AG04450 (cell line): ENCODE data around the gene ANO9. TPM values are rescaled to one million over a fixed set of nuclear protein-coding genes. Genes with fewer than 3 reads are reported as not detected.

Experiments
- CTCF ChIA-PET: fragments of 300-600, 350-600 bp; formaldehyde crosslinking; extraction: SDS; loops from one replicate; lab custom pipeline; 2022; ENCODE audit warnings: antibody characterized with exemption, inconsistent platforms; lab: Charles Lee
- POLR2A ChIA-PET: fragments of 350-600 bp; formaldehyde crosslinking; extraction: SDS; loops from one replicate; lab custom pipeline; 2021; ENCODE audit warnings: antibody characterized with exemption, inconsistent platforms; lab: Yijun Ruan, JAX
- DNase-seq: peaks from one replicate; pipeline ENCODE4 v3.0.0-alpha.2; 2011; ENCODE audit warnings: low read depth, low spot score
- H3K27ac ChIP-seq: one replicate; pipeline ENCODE4 v1.5.1; 2012; ENCODE audit warnings: low read depth, low read length, control low read depth
- H3K27me3 ChIP-seq: one replicate; pipeline ENCODE4 v1.6.0; 2012; ENCODE audit warnings: low read length; ENCODE audit not compliant: control insufficient read depth, insufficient read depth
- H3K4me3 ChIP-seq: 2 replicates; pipeline ENCODE4 v1.5.1; 2011; ENCODE audit warnings: mild to moderate bottlenecking, low read depth, low read length, control low read depth
- H3K9me3 ChIP-seq: 2 replicates; pipeline ENCODE4 v1.5.1; 2012; ENCODE audit warnings: low read length; ENCODE audit not compliant: control insufficient read depth, insufficient read depth
- polyA plus RNA-seq: library from polyadenylated mRNA; depleted of rRNA; stranded (reverse); fragments of >200 nt; gene quantifications from 2 replicates; pipeline ENCODE4 v1.2.3, GENCODE V29; 2011
- TF ChIP-seq, protein P1 (sequence below): IDR thresholded peaks from 2 replicates; pipeline ENCODE4 v1.5.1; 2011; ENCODE audit warnings: low read depth, low read length, control low read depth, inconsistent platforms

Gene ANO9
- polyA plus RNA-seq, 1 experiment = 0.10 TPM

- ChIA-PET POLR2A (no interaction called here), CTCF (no interaction called here)
- Histone ChIP-seq H3K9me3 (peaks cover 22% of the 10 kb centered on the region), H3K27ac (no peak overlapping the region), H3K27me3 (no peaks in the 10 kb centered on the region), H3K4me3 (no peak overlapping the region)
- DNase-seq = no peak
- TF ChIP-seq, protein P1, sequence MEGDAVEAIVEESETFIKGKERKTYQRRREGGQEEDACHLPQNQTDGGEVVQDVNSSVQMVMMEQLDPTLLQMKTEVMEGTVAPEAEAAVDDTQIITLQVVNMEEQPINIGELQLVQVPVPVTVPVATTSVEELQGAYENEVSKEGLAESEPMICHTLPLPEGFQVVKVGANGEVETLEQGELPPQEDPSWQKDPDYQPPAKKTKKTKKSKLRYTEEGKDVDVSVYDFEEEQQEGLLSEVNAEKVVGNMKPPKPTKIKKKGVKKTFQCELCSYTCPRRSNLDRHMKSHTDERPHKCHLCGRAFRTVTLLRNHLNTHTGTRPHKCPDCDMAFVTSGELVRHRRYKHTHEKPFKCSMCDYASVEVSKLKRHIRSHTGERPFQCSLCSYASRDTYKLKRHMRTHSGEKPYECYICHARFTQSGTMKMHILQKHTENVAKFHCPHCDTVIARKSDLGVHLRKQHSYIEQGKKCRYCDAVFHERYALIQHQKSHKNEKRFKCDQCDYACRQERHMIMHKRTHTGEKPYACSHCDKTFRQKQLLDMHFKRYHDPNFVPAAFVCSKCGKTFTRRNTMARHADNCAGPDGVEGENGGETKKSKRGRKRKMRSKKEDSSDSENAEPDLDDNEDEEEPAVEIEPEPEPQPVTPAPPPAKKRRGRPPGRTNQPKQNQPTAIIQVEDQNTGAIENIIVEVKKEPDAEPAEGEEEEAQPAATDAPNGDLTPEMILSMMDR = no peak
Measured at GRCh38 chr11:380996-381395, 60.8 kb downstream of the ANO9 start.

DNA sequence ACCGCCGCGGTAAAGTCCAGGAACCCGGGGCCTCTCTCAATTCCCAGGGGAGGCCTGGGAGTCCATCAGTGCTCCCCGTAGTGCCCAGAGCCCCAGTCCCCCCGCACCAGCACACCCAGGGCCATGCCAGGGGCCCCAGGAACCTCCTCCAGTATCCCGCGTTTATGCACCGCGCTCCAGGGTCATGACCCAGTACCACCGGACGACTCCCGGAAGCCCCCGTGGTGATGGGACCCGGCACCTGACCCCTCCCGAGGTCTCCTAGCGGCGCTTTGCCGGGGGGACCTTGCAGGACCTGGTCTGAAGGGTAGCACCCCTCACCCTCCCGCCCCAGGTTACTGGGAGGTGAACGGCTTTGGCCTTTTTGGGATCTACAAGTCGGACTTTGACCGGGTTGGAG, 61.3 kb downstream of the ANO9 start:
- TF ChIP-seq, protein P1 = no peak
- Histone ChIP-seq H3K27me3 (no peaks in the 10 kb centered on the region), H3K4me3 (no peak overlapping the region), H3K27ac (no peak overlapping the region), H3K9me3 (peaks cover 21% of the 10 kb centered on the region; the same call in 1 of the 2 replicates)
- CTCF ChIA-PET = no interaction called here
- DNase-seq = no peak
- POLR2A ChIA-PET = no interaction called here

DNA sequence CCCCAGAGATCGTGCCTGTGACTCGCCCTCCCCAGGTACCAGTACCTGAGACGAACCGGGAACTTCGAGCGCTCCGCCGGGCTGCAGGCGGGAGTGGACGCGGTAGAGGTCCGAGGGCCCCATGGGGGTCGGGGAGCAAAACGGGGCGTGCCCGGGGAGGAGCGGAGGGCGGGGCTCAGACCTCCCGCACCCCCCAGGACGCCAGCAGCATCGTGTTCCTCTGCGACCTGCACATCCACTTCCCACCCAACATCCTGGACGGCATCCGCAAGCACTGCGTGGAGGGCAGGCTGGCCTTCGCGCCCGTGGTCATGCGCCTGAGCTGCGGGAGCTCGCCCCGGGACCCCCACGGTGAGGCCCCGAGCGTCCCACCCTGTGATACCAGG, 61.7 kb downstream of the ANO9 start:
- TF ChIP-seq, protein P1 = no peak
- CTCF ChIA-PET = no interaction called here
- DNase-seq = no peak
- Histone ChIP-seq H3K27ac (no peak overlapping the region), H3K9me3 (peaks cover 25% of the 10 kb centered on the region; the same call in 1 of the 2 replicates), H3K4me3 (no peak overlapping the region), H3K27me3 (no peaks in the 10 kb centered on the region)
- POLR2A ChIA-PET = no interaction called here

DNA sequence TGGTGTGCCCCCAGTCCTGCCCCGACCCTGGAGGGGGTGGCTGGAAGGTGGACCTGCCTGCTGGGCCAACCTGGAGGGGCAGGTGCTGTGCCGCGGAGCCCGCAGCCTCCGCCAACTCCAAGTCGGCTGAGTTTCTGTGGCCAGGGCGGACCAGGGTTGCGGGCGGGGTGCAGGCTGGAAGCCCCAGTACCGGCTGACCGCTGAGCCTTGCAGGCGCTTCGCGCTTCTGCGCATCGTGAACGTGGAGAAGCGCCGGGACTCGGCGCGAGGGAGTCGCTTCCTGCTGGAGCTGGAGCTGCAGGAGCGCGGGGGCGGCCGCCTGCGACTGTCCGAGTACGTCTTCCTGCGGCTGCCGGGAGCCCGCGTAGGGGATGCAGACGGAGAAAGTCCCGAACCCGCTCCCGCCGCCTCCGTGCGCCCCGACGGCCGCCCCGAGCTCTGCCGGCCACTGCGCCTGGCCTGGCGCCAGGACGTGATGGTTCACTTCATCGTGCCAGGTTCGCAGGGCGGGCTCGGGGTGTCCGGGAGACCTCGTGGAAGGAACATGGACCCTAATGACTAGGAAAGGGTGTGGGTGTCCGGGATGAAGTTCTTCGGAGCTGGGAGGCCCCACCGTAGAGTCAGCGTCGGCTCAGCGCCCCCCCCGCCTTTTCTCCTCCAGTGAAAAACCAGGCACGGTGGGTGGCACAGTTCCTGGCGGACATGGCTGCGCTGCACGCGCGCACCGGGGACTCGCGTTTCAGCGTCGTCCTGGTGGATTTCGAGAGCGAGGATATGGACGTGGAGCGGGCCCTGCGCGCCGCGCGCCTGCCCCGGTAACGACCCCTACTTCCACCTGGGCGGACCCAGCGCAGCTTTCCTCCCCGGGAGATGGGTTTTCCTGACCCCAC, 62.4 kb downstream of the ANO9 start:
- POLR2A ChIA-PET = no interaction called here
- TF ChIP-seq, protein P1 = no peak
- H3K27me3 ChIP-seq = no peaks in the 10 kb centered on the region
- no peak for DNase-seq
- no peak overlapping the region for H3K27ac ChIP-seq
- CTCF ChIA-PET = no interaction called here
- H3K9me3 ChIP-seq = peaks cover 25% of the 10 kb centered on the region; the same call in 1 of the 2 replicates
- no peak overlapping the region for H3K4me3 ChIP-seq

GRCh38 chr11:377883-378500, 63.8 kb downstream of the ANO9 start:
- Histone ChIP-seq H3K27me3 (no peaks in the 10 kb centered on the region), H3K27ac (no peak overlapping the region), H3K4me3 (no peak overlapping the region), H3K9me3 (peaks cover 32% of the 10 kb centered on the region; the same call in 1 of the 2 replicates)
- no peak for DNase-seq
- ChIA-PET CTCF (no interaction called here), POLR2A (no interaction called here)
- TF ChIP-seq, protein P1 = no peak
